Body of pancreas (tissue), 4 donors: ENCODE data around the gene ETFRF1. TPM values are rescaled to one million over a fixed set of nuclear protein-coding genes. Genes with fewer than 3 reads are reported as not detected.

Source experiments
- ATAC-seq: fragments of 150-250 bp; one replicate; pipeline ENCODE4 v1.9.1; 2016
- DNase-seq, 4 donors: peaks; one replicate each; pipeline ENCODE4 v3.0.0-alpha.2; 2019
- H3K27ac ChIP-seq, 4 donors: fragments of 200-600 bp; sonication (generic); 1 replicate in 3 of 4; 2 replicates in 1 of 4; pipeline versions ENCODE4 v1.5.1 to v1.6.1; 2016 to 2019; ENCODE audit warnings: mild to moderate bottlenecking in 1 of 4, mixed read lengths in 1 of 4, moderate library complexity in 1 of 4
- H3K27me3 ChIP-seq, 2 donors: fragments of 200-600 bp; sonication (generic); one replicate each; pipeline ENCODE4 v1.6.0; 2016; ENCODE audit warnings: mild to moderate bottlenecking in 1 of 2
- H3K36me3 ChIP-seq, 2 donors: fragments of 200-600 bp; sonication (generic); replicated peaks in 1 of 2; 2 replicates each; pipeline ENCODE4 v1.5.1; 2016; ENCODE audit warnings: low read depth in 2 of 2; ENCODE audit not compliant: insufficient read depth in 1 of 2
- H3K4me1 ChIP-seq: fragments of 200-600 bp; sonication (generic); one replicate; pipeline ENCODE4 v1.6.0; 2016
- H3K4me3 ChIP-seq, 2 donors: fragments of 200-600 bp; sonication (generic); 1 replicate in 1 of 2; 2 replicates in 1 of 2; pipeline ENCODE4 v1.5.1; 2016 to 2019
- H3K9me3 ChIP-seq, 3 donors: fragments of 200-600 bp; sonication (generic); 1 replicate in 2 of 3; 2 replicates in 1 of 3; pipeline ENCODE4 v1.5.1; 2016
- POLR2A ChIP-seq, 3 donors: fragments of 450-650 bp; IDR thresholded peaks; one replicate each; pipeline ENCODE4 v1.6.1; 2016; ENCODE audit warnings: antibody characterized with exemption in 3 of 3, mild to moderate bottlenecking in 2 of 3
- WGBS, 2 donors: methylation state at CpG; one replicate each; pipeline ENCODE4 v1.1.5; 2017; 5-methylcytosine and 5-hydroxymethylcytosine counted together
- intact Hi-C: fragments of 100-400 bp; cut with DNase I; formaldehyde crosslinking; loops from one replicate; pipeline ENCODE4 v1.15.1; 2023
- total RNA-seq, 2 donors: library from RNA; depleted of rRNA; stranded (reverse); fragments of >200 nt; gene quantifications; one replicate each; pipeline ENCODE4 v1.1.0, GENCODE V29; 2016
- TF ChIP-seq, protein P1 (sequence below), 7 experiments: fragments of 450-650 bp in 4 of 7; fragments of 200-600 bp in 3 of 7; sonication (generic) in 3 of 7; IDR thresholded peaks; one replicate each; pipeline ENCODE4 v1.5.1; 2016 to 2019; ENCODE audit warnings: antibody characterized with exemption in 7 of 7

Gene ETFRF1, protein sequence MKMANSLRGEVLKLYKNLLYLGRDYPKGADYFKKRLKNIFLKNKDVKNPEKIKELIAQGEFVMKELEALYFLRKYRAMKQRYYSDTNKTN
- 10 to 100 TPM; 12.5 to 24.9 TPM for total RNA-seq

GRCh38 chr12:25195056-25195971 is at the start of gene ETFRF1, which contains the start of gene DNAI7:
Gene ETFRF1 (plus strand): TSS chr12:25195237. CDS start chr12:25203957, 8,720 bp downstream.
Gene DNAI7 (minus strand): TSS chr12:25195160. CDS start chr12:25195078, 82 bp downstream.
- TF ChIP-seq, protein P1, sequence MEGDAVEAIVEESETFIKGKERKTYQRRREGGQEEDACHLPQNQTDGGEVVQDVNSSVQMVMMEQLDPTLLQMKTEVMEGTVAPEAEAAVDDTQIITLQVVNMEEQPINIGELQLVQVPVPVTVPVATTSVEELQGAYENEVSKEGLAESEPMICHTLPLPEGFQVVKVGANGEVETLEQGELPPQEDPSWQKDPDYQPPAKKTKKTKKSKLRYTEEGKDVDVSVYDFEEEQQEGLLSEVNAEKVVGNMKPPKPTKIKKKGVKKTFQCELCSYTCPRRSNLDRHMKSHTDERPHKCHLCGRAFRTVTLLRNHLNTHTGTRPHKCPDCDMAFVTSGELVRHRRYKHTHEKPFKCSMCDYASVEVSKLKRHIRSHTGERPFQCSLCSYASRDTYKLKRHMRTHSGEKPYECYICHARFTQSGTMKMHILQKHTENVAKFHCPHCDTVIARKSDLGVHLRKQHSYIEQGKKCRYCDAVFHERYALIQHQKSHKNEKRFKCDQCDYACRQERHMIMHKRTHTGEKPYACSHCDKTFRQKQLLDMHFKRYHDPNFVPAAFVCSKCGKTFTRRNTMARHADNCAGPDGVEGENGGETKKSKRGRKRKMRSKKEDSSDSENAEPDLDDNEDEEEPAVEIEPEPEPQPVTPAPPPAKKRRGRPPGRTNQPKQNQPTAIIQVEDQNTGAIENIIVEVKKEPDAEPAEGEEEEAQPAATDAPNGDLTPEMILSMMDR (IDR thresholded peaks at IDR 0.05) = peak in 5 of 7 experiments; percentile 7 to 43 (median 27)
- peak; percentile 68 to 92 (median 89) for TF ChIP-seq POLR2A (IDR thresholded peaks at IDR 0.05)
- ATAC-seq = peak; percentile 100
- Histone ChIP-seq H3K27me3 (no peaks in the 10 kb centered on the region), H3K27ac (peak within 1 kb of the TSS; percentile 90 to 97 (median 91)), H3K9me3 (no peaks in the 10 kb centered on the region), H3K36me3 (no peaks in the 10 kb centered on the region), H3K4me3 (peak within 1 kb of the TSS; percentile 27 to 51), H3K4me1 (peaks cover 11% of the 10 kb centered on the region)
- DNase-seq = peak; percentile 99 to 100 (median 100)
- WGBS, 2 donors = 0% methylated on average over 18 to 54 of the region's 54 CpGs
- intact Hi-C loops = no loop called here

- Histone ChIP-seq H3K4me1 (no peaks in the 10 kb centered on the region), H3K27ac (no peak overlapping the region), H3K9me3 (no peaks in the 10 kb centered on the region), H3K4me3 (no peak overlapping the region), H3K36me3 (no peaks in the 10 kb centered on the region), H3K27me3 (no peaks in the 10 kb centered on the region)
- intact Hi-C loops = no loop called here
- TF ChIP-seq, protein P1 (IDR thresholded peaks at IDR 0.05) = no peak
- no peak for TF ChIP-seq POLR2A (IDR thresholded peaks at IDR 0.05)
- ATAC-seq (no peak), DNase-seq (no peak)
- WGBS, 2 donors = 90 to 100% methylated on average over 1 of the region's 1 CpG
Measured at GRCh38 chr12:25146686-25147085, 48.4 kb upstream of the ETFRF1 start.

GRCh38 chr12:25151476-25151875 is 43.6 kb upstream of the ETFRF1 start:
- intact Hi-C loops = no loop called here
- no peaks in the 10 kb centered on the region for H3K36me3 ChIP-seq
- H3K27me3 ChIP-seq = no peaks in the 10 kb centered on the region
- H3K27ac ChIP-seq = no peak overlapping the region
- ATAC-seq = peak; percentile 63
- WGBS, 2 donors = 46 to 48% methylated on average over 5 of the region's 5 CpGs
- H3K9me3 ChIP-seq = no peaks in the 10 kb centered on the region
- TF ChIP-seq POLR2A (IDR thresholded peaks at IDR 0.05) = no peak
- TF ChIP-seq, protein P1 (IDR thresholded peaks at IDR 0.05) = no peak
- H3K4me1 ChIP-seq = no peaks in the 10 kb centered on the region
- H3K4me3 ChIP-seq = no peak overlapping the region
- peak in 3 of 4 donors; percentile 14 to 43 (median 16) for DNase-seq

DNA sequence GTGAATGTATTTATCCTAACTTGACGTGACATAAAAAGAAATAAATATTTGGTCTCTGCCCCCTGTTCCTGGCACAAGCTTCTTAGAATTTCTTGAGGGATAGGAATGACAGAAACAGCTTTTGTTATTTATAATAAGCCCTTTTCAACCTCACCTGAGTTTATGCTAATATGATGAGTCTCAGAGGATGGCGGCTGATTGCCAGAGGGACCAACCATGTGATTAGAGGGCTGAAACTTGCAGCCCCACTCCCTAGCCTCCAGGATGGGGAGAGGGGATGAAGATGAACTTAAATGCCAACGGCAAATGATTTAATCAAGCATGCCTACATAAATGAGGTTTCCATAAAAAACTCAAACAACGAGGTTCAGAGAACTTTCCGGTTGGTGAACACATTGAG is 43.0 kb upstream of the ETFRF1 start:
- TF ChIP-seq, protein P1 (IDR thresholded peaks at IDR 0.05) = no peak
- no peak for TF ChIP-seq POLR2A (IDR thresholded peaks at IDR 0.05)
- no peak for DNase-seq
- Histone ChIP-seq H3K27ac (no peak overlapping the region), H3K4me1 (no peaks in the 10 kb centered on the region), H3K9me3 (no peaks in the 10 kb centered on the region), H3K4me3 (no peak overlapping the region), H3K27me3 (no peaks in the 10 kb centered on the region), H3K36me3 (no peaks in the 10 kb centered on the region)
- ATAC-seq = no peak
- intact Hi-C loops = no loop called here
- WGBS, 2 donors = 57 to 61% methylated on average over 5 of the region's 5 CpGs
